GM12878 (cell line): ENCODE measurements around the gene ADAM15.

Source experiments
- TAF1 ChIP-seq: IDR thresholded peaks from 2 replicates; pipeline ENCODE4 v1.6.1; 2011; ENCODE audit warnings: mild to moderate bottlenecking, low read depth, low read length, borderline replicate concordance
- YY1 ChIP-seq: IDR thresholded peaks from 2 replicates; pipeline ENCODE4 v1.6.1; 2011; ENCODE audit warnings: low read depth, mild to moderate bottlenecking, low read length

DNA sequence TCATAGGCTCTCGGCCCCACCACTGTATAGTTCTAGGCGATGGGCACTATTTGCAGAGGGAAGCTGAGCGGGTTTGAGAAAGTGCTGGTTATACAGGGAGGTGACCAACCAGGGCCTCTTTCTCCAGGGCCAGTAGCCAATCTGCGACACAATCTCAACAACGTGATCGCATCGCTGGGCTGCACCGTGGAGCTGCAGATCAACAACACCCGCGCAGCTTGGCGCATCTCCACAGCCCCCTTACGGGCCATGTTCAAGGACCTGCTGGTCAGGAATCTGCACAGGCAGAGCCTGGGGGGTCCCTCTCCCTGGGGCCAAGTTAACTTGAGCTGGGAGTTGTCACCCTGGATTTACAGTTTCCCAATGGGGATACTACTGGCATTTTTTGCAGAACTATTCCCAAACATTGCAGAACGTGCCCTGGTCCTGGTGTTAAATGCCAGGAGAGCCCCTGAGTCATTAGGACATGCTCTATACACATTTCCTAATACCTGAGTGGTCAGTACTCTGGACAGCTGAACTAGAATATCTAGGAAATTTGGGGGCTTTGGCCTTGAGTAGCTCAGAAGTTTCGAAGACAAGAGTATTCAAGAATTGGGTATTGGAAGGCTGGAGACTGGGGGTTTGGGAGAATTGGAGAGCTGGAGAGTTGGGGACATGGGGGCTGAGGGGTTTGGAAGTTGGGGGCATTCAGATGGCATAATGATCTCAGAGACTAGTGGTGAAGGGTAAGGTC is 10.6 kb upstream of the ADAM15 start:
- TF ChIP-seq YY1 (no peak), TAF1 (no peak)
